GM12801 (cell line): ENCODE data around the gene EIF4A3.

Experiments
- TF ChIP-seq, protein P1 (sequence below): IDR thresholded peaks from one replicate; pipeline ENCODE4 v1.5.1; 2011; ENCODE audit warnings: control low read depth; ENCODE audit not compliant: insufficient read length; ENCODE audit errors: extremely low read depth

Gene EIF4A3

DNA sequence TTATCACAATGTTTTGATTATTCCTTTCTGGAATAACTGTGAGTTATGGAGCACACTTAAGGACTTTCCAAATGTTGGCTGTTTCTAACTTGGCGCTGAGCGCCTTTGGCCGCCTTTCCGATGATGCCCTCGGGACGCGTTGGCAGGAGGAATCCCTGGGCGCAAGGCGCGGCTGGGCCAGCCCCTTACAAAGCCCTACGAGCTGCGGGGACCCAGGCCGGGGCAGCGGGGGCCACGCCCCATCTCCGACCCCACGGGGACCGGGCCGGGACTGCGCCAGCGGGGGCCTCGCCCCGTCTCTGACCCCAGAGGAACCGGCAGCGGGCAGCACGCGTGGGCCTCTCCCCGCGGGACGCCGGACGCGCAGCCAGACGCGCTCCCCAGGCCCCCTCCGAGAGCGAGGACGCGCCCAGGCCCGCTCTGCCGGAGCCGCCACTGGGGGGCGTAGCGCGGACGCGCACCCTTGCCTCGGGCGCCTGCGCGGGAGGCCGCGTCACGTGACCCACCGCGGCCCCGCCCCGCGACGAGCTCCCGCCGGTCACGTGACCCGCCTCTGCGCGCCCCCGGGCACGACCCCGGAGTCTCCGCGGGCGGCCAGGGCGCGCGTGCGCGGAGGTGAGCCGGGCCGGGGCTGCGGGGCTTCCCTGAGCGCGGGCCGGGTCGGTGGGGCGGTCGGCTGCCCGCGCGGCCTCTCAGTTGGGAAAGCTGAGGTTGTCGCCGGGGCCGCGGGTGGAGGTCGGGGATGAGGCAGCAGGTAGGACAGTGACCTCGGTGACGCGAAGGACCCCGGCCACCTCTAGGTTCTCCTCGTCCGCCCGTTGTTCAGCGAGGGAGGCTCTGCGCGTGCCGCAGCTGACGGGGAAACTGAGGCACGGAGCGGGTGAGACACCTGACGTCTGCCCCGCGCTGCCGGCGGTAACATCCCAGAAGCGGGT lies 45.6 kb downstream of the EIF4A3 start, which contains the start of gene GAA:
GAA (plus strand) TSS at position 571 of the 935 bp plus-strand sequence. CDS start 3,006 bp downstream, outside the sequence.
- TF ChIP-seq, protein P1, sequence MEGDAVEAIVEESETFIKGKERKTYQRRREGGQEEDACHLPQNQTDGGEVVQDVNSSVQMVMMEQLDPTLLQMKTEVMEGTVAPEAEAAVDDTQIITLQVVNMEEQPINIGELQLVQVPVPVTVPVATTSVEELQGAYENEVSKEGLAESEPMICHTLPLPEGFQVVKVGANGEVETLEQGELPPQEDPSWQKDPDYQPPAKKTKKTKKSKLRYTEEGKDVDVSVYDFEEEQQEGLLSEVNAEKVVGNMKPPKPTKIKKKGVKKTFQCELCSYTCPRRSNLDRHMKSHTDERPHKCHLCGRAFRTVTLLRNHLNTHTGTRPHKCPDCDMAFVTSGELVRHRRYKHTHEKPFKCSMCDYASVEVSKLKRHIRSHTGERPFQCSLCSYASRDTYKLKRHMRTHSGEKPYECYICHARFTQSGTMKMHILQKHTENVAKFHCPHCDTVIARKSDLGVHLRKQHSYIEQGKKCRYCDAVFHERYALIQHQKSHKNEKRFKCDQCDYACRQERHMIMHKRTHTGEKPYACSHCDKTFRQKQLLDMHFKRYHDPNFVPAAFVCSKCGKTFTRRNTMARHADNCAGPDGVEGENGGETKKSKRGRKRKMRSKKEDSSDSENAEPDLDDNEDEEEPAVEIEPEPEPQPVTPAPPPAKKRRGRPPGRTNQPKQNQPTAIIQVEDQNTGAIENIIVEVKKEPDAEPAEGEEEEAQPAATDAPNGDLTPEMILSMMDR: no peak

DNA sequence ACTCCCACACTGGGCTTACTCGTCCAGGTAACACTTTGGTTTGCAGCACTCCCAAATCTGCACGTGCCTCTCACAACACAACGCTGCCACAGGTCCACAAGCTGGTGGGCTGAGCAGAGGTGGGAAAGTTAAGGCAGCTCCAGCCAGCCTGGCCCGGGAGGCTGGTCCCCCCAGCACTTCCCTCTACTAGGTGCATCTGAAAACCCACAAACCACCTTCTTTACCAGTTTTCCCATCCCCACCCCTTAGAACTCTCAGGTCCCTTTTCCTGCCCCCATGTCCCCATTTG lies 46.9 kb downstream of the EIF4A3 start:
- TF ChIP-seq, protein P1: no peak

DNA sequence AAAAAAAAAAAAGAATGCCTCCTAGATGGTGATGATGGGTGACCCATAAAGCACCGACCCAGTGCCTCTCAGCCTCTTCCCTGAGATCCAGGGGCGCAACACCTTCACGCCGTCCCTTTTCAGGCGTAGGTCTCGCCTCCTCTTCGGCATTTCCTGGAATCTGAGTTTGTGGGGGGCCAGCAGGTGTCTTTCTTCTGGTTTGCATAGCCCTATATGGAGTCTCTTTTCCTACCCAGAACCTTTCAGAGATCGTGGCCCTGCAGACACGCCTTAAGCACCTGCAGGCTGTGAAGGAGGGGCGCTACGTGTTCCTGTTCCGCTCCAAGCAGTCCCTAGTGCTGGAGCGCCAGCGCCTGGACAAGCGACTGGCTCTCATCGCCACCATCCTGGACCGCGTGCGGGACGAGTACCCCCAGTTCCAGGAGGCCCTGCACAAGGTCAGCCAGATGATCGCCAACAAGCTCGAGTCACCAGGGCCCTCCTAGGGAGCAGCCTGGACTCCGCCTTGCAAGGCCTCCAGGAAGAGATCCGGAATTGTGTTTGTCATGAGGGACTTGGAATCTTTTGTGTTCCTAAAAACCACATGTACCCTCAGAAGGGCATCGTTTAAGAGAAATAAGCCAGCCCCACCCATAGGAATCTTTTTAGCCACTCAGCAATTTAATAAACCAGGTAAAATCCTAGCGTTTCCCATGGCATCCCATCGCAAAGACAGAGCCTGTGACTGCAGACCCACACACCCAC lies 47.5 kb downstream of the EIF4A3 start:
- TF ChIP-seq, protein P1: no peak

DNA sequence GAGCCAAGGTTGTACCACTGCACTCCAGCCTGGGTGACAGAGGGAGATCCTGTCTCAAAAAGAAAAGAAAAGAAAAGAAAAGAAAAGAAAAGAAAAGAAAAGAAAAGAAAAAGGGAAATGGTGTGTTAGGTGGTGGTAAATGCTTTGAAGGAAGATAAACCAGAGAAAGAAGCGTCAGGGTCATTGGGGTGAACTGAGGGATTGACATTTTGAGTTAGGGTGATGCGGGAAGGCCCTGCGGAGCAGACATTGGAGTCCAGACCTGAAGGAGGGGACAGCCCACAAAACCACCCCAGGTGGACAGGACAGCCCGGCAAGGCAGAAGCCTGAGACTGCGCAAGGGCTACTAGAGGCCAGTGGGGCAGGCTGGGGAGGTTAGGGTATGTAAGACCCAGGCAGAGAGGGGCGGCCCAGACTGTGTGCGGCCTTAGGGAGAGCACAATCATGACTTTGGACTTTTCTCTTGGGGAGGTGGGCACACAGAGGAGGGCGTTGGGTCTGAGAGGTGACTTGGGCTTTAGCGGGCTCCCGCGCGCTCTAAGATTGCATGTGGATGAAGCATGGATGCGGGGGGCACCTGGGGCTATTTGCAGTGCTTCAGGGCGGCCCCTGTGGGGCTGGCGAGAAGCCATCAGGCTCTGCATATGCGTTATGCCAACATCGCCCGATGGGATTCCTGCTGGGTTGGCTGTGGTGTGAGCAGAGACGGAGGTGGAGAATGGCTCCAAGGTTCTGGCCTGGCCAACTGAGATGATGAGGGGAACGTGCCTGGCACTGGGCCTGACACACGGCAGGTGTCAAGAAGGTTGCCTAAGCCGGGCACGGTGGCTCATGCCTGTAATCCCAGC lies 48.9 kb downstream of the EIF4A3 start:
- TF ChIP-seq, protein P1: no peak

DNA sequence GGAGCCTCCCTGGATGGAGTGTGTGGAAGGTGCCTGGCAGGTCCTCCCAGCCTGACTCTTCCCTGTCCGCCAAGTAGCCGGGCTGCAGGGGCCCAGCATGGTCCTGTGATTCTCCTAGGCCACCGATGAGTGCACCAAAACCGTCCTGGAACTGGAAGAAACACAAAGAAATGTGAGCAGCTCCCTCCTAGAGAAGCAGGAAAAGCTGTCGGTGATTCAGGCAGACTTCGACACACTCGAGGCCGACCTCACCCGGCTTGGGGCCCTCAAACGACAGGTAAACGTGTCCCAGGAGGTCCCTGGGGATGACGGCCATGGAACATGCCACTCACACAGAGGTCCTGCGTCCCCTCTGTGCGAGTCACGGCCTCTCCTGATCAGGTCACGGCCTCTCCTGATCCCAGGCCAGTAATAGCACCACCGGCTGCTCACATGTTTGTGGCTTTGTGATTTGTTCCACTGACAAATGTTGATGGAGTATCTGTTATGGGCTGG lies 49.8 kb downstream of the EIF4A3 start:
- TF ChIP-seq, protein P1: no peak

DNA sequence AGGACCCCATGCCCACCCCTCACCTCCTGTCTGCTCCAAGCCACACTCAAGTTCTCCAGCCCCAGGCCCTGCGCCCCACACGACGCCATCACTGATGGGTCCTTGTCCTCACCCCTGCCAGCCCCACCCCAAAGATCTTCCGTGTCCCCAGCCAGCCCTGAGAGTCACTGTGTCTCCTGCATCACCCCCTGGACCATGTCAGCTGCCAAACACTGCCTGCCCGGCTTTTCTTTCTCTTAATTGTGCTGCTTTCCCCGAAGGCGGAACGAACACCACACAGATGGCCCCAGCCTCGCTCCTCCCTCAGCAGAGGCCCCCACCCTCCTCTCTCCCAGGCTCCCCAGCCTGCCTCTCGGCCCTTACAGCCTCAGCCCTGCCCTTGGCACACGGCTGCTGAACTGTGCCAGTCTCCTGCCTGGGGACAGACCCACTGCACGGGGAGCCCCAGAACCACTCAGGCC lies 50.3 kb downstream of the EIF4A3 start:
- TF ChIP-seq, protein P1: no peak
